Measurements from ENCODE around the gene REEP1.

REEP1 gene

GRCh38 chr2:86337244-86337835 is at the start of gene REEP1:
TSS of gene REEP1 (minus strand) at chr2:86337626. CDS start at chr2:86337510, 116 bp downstream.
- H3K27ac ChIP-seq: peak within 1 kb of the TSS in 1 of 21 experiments; percentile 10
- H3K4me3 ChIP-seq: peak within 1 kb of the TSS; percentile 24 to 53 (median 30)

GRCh38 chr2:86383844-86384243 is 46.4 kb upstream of the REEP1 start:
- no peak overlapping the region for H3K27ac ChIP-seq

GRCh38 chr2:86382698-86383097 is 45.3 kb upstream of the REEP1 start:
- no peak overlapping the region for H3K27ac ChIP-seq
- H3K4me3 ChIP-seq: no peak overlapping the region

More at GRCh38 chr2:86383844-86384243, 46.4 kb upstream of the REEP1 start:
- no peak overlapping the region for H3K4me3 ChIP-seq

- Histone ChIP-seq H3K27ac (no peak overlapping the region), H3K4me3 (no peak overlapping the region)
Observed at GRCh38 chr2:86382108-86382507, 44.7 kb upstream of the REEP1 start.

GRCh38 chr2:86378469-86378868 is 41.0 kb upstream of the REEP1 start:
- H3K4me3 ChIP-seq: no peak overlapping the region
- no peak overlapping the region for H3K27ac ChIP-seq

GRCh38 chr2:86375623-86376022 is 38.2 kb upstream of the REEP1 start:
- no peak overlapping the region for H3K4me3 ChIP-seq
- H3K27ac ChIP-seq: no peak overlapping the region

GRCh38 chr2:86372641-86373502 is 35.4 kb upstream of the REEP1 start:
- no peak overlapping the region for H3K4me3 ChIP-seq
- no peak overlapping the region for H3K27ac ChIP-seq

- Histone ChIP-seq H3K27ac (no peak overlapping the region), H3K4me3 (no peak overlapping the region)
Observed at GRCh38 chr2:86372133-86372532, 34.7 kb upstream of the REEP1 start.

GRCh38 chr2:86371527-86371926 is 34.1 kb upstream of the REEP1 start:
- Histone ChIP-seq H3K27ac (no peak overlapping the region), H3K4me3 (no peak overlapping the region)

GRCh38 chr2:86370579-86370978 is 33.2 kb upstream of the REEP1 start:
- no peak overlapping the region for H3K4me3 ChIP-seq
- no peak overlapping the region for H3K27ac ChIP-seq

GRCh38 chr2:86368161-86368824 is 30.9 kb upstream of the REEP1 start:
- no peak overlapping the region for H3K4me3 ChIP-seq
- no peak overlapping the region for H3K27ac ChIP-seq

- H3K27ac ChIP-seq: no peak overlapping the region
- no peak overlapping the region for H3K4me3 ChIP-seq
Observed at GRCh38 chr2:86367499-86367777, 30.0 kb upstream of the REEP1 start.

GRCh38 chr2:86366651-86367498 is 29.4 kb upstream of the REEP1 start:
- Histone ChIP-seq H3K4me3 (no peak overlapping the region), H3K27ac (no peak overlapping the region)

GRCh38 chr2:86364894-86365293 is 27.5 kb upstream of the REEP1 start:
- Histone ChIP-seq H3K4me3 (no peak overlapping the region), H3K27ac (no peak overlapping the region)

GRCh38 chr2:86360776-86361175 is 23.4 kb upstream of the REEP1 start:
- H3K4me3 ChIP-seq: no peak overlapping the region
- H3K27ac ChIP-seq: no peak overlapping the region

- H3K4me3 ChIP-seq: no peak overlapping the region
- no peak overlapping the region for H3K27ac ChIP-seq
Observed at GRCh38 chr2:86358957-86359356, 21.5 kb upstream of the REEP1 start.

GRCh38 chr2:86357392-86357963 is 20.1 kb upstream of the REEP1 start:
- no peak overlapping the region for H3K27ac ChIP-seq
- no peak overlapping the region for H3K4me3 ChIP-seq

GRCh38 chr2:86352727-86353221 is 15.3 kb upstream of the REEP1 start:
- H3K4me3 ChIP-seq: no peak overlapping the region
- H3K27ac ChIP-seq: no peak overlapping the region

- no peak overlapping the region for H3K27ac ChIP-seq
- H3K4me3 ChIP-seq: no peak overlapping the region
Observed at GRCh38 chr2:86352137-86352726, 14.8 kb upstream of the REEP1 start.
